SK-N-SH (cell line): ENCODE results near the gene GPM6B.

ENCODE experiments used
- CTCF ChIP-seq: fragments of 200-600 bp; sonication (generic); IDR thresholded peaks from 2 replicates; pipeline ENCODE4 v1.6.1; 2017; ENCODE audit warnings: antibody characterized with exemption, mild to moderate bottlenecking, moderate library complexity
- EP300 ChIP-seq, 2 experiments: IDR thresholded peaks; 2 replicates each; pipeline versions ENCODE4 v1.4.0 to v1.6.1; 2012; ENCODE audit warnings: borderline replicate concordance in 1 of 2, low read depth in 1 of 2, low read length in 1 of 2
- JUND ChIP-seq: IDR thresholded peaks from 2 replicates; pipeline ENCODE4 v1.4.0; 2012
- NRF1 ChIP-seq: IDR thresholded peaks from 2 replicates; pipeline ENCODE4 v1.6.1; 2012; ENCODE audit warnings: low read depth, mild to moderate bottlenecking, low read length
- POLR2AphosphoS5 ChIP-seq: IDR thresholded peaks from 2 replicates; pipeline ENCODE4 v1.6.1; 2012; ENCODE audit warnings: low read depth, low read length

- TF ChIP-seq CTCF (no peak), POLR2AphosphoS5 (no peak), EP300 (IDR thresholded peaks at IDR 0.05; ENCODE audit: borderline replicate concordance in 1 of 2, low read depth in 1 of 2, low read length in 1 of 2) (no peak), NRF1 (no peak), JUND (no peak)
Measured at GRCh38 chrX:13742397-13743176, 74.3 kb downstream of the GPM6B start.
